Gastroesophageal sphincter (tissue), 3 donors: Measurements from ENCODE around the gene IQGAP2.

Source experiments
- POLR2A ChIP-seq, 2 donors: fragments of 450-650 bp; IDR thresholded peaks; one replicate each; pipeline ENCODE4 v1.6.1; 2017; ENCODE audit warnings: antibody characterized with exemption in 2 of 2, mild to moderate bottlenecking in 2 of 2, moderate library complexity in 1 of 2
- TF ChIP-seq, protein P1 (sequence below), 4 experiments: fragments of 200-600 bp in 2 of 4; fragments of 450-650 bp in 2 of 4; sonication (generic) in 1 of 4; IDR thresholded peaks; one replicate each; pipeline ENCODE4 v1.5.1; 2017 to 2019; ENCODE audit warnings: antibody characterized with exemption in 4 of 4, mild to moderate bottlenecking in 2 of 4, moderate library complexity in 2 of 4

- TF ChIP-seq, protein P1, sequence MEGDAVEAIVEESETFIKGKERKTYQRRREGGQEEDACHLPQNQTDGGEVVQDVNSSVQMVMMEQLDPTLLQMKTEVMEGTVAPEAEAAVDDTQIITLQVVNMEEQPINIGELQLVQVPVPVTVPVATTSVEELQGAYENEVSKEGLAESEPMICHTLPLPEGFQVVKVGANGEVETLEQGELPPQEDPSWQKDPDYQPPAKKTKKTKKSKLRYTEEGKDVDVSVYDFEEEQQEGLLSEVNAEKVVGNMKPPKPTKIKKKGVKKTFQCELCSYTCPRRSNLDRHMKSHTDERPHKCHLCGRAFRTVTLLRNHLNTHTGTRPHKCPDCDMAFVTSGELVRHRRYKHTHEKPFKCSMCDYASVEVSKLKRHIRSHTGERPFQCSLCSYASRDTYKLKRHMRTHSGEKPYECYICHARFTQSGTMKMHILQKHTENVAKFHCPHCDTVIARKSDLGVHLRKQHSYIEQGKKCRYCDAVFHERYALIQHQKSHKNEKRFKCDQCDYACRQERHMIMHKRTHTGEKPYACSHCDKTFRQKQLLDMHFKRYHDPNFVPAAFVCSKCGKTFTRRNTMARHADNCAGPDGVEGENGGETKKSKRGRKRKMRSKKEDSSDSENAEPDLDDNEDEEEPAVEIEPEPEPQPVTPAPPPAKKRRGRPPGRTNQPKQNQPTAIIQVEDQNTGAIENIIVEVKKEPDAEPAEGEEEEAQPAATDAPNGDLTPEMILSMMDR (IDR thresholded peaks at IDR 0.05): no peak
- TF ChIP-seq POLR2A (IDR thresholded peaks at IDR 0.05): no peak
These were observed 22.6 kb upstream of the IQGAP2 start for GRCh38 chr5:76380346-76381066.
